ENCODE data around the gene HNRNPH1.

Gene HNRNPH1

DNA sequence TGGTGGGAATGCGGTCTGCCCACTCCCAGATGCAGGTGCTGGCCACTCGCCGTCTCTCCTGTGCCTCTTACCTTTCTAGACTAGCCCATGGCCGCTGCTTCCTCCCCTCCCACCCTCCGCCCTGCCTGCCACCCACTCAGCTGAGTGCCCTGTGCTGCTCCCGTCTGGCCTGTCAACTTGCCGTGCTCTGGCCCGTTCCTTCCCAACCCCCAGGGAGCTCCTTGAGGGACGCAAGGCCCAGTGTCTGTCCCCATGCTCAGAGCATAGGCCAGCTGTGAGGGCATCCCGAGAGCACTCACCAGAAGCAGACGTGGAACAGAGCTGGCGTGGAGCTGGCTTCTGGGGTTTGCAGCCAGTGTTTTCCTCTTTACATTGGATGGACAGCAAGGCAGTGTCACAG lies 20.2 kb downstream of the HNRNPH1 start:
- DNase-seq (ENCODE audit: low read depth): no peak

DNA sequence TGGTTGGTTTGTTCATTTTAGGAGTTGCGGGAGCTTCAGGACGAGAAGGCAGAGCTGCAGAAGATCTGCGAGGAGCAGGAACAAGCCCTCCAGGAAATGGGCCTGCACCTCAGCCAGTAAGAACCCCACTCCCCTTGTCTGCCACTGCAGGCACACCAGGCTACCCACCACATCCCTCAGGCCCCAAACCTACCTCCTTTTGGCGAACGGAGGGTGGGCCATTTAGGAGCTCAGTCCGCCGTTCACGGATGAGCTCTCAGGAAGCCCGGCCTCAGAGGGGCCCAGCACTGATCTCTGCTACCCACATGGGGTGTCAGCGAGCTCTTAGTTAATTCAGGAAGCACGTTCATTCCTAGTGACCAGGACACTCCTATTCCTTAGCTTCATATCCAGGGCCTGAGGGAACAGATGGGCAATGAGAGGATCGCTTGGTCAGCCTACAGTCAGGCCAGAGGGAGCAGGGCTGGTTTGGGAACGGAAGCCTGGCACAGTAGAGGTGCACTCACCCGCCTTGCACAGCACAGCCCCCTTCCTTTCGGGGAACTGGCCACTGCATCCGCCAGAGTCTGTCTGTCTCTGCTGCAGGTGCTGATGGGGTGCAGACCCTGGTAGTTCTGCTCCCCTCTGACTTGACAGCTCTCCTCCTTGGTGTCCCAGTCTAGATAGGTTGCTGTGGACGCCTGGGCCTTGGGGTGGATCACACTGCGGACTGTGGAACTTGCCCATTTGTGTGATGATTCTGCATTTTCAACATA lies 21.4 kb downstream of the HNRNPH1 start:
- no peak for DNase-seq (ENCODE audit: low read depth)

DNA sequence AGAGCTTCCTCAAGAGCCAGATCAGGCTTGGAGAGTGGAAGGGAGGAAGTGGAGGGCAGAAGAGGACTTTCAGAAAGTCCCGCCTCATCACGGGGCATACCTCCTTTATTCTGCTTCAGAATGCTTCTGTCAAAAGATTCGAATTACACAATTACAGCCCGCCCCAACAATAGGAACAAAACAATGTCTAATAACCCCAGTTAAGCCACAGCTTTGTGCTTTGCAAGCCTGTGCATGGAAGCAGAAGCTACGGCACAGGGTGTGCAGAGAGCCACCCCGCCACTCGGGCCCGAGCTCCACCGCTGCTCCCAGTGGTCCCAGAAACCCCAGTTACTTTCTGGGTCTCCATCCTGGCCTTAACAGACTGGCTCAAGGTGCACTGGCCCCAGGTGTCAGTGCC lies 23.5 kb downstream of the HNRNPH1 start:
- no peak for DNase-seq (ENCODE audit: low read depth)

DNA sequence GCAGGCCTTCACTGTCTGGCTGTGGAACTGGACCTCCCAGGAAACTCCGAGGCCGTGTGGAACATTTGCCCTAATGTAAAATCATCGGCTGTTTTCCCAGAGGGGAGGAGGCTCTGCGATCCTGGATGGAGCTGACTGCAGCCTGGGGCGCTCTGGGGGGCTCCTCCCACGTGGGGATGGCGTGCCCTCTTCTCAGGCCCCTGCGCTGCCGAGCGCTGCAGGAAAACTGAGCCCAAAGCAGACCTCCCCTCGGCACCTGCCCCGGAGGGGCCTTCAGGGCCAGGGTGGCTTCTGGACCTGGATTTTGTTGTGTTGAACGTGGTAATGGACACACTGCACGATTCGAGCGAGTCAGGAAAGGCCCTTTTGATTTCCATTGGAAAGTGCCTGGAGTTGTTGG lies 23.9 kb downstream of the HNRNPH1 start:
- no peak for DNase-seq (ENCODE audit: low read depth)

GRCh38 chr5:179599100-179599499 lies 24.4 kb downstream of the HNRNPH1 start:
- no peak for DNase-seq (ENCODE audit: low read depth)

DNA sequence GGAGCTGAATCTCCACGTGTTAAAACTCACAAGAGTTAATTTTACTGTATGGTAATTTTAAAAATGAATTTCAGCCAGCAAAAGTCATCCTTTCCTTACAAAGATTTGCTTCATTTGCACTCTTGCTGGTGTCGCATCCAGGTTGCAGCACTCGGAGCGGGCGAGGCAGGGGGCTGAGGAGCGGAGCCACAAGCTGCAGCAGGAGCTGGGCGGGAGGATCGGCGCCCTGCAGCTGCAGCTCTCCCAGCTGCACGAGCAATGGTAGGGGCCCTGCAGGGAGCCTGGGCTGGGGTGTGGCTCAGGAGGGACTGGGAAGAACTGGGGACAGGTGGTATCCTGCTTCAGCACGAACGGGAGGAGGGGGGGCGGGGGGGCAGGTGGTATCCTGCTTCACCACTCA lies 27.1 kb downstream of the HNRNPH1 start:
- DNase-seq (ENCODE audit: low read depth): no peak

DNA sequence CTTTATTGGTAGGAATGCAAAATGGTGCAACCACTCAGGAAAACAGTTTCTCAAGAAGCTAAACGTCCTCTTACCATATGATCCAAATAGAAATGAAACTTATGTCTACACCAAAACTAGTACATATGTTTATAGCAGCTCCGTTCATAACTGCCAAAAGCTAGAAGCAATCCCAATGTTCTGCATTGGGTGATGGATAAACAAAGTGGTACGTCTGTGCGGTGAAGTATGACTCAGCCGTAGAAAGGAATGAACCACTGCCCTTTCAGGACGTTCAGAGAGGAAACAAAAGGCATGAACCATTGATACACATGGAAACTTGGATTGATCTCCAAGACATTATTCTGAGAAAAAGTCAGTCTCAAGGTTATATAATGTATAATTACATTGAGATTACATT lies 27.6 kb downstream of the HNRNPH1 start:
- DNase-seq (ENCODE audit: low read depth): peak; percentile 71

- DNase-seq (ENCODE audit: low read depth): no peak
These were observed 35.3 kb downstream of the HNRNPH1 start for GRCh38 chr5:179588166-179588565.

- DNase-seq (ENCODE audit: low read depth): no peak
These were observed 37.5 kb downstream of the HNRNPH1 start for GRCh38 chr5:179585941-179586401.

DNA sequence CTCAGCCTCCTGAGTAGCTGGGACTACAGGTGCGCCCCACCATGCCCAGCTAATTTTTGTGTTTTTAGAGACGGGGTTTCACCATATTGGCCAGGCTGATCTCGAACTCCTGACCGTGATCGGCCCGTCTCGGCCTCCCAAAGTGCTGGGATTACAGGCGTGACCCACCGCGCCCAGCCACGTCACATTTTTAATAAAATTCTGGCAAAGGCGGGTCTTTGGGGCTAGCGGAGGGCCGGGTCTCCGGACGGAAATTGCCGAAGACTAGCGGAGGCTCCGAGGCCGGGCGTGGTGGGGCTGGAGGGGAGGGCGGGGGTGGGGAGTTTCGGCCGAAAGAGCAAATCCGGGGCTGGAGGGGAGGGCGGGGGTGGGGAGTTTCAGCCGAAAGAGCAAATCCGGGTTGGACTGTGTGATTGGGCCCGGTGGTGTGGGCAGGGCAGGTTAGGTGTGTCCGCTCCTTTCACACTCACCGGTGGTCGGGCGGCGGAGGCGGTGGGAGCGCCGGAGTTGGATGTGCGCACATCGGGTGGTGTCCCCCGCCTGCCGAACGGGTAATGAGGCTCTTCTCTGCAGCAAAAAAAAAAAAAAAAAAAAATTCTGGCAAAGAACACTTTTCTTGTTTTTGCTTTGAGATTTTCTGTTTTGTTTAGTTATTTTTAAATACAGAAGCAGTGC lies 46.0 kb downstream of the HNRNPH1 start:
- DNase-seq (ENCODE audit: low read depth): no peak

DNA sequence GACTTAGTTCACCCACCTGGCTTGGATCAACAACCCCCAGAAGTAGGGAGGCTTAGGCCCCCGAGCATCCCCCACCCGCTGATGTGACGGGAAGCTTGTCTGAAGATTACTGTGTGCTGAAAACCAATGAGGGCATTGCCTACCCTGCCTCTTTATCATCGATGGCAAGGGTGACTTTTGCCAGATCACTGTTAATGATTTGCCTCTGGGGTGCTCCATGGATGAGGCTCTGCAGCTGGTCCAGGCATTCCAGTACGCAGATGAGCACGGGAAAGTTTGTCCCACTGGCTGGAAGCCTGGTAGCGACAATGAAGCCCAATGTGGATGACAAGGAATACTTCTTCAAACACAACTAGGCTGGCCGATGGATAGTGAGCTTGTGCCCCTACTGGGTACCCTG lies 51.1 kb downstream of the HNRNPH1 start:
- DNase-seq (ENCODE audit: low read depth): no peak

- no peak for DNase-seq (ENCODE audit: low read depth)
These were observed 54.8 kb downstream of the HNRNPH1 start for GRCh38 chr5:179568721-179569120.

GRCh38 chr5:179564526-179564925 lies 58.9 kb downstream of the HNRNPH1 start:
- DNase-seq (ENCODE audit: low read depth): no peak
